Measurements from ENCODE around the gene HSPB8. TPM values are rescaled to one million over a fixed set of nuclear protein-coding genes. Genes with fewer than 3 reads are reported as not detected.

Gene HSPB8
- total RNA-seq, 2 experiments from 2014 or later: not detected

- Histone ChIP-seq H3K4me3 (ENCODE audit: low read length) (no peak overlapping the region), H3K4me1 (ENCODE audit: insufficient read depth, low read length) (no peaks in the 10 kb centered on the region), H3K36me3 (ENCODE audit: insufficient read depth, low read length) (no peaks in the 10 kb centered on the region), H3K9me3 (ENCODE audit: control insufficient read depth in 1 of 2, insufficient read depth in 1 of 2, low read length in 2 of 2) (no peaks in the 10 kb centered on the region), H3K27me3 (ENCODE audit: control insufficient read depth in 1 of 2, insufficient read depth in 2 of 2, low read length in 2 of 2) (peaks cover 0 to 4% of the 10 kb centered on the region in 2 experiments), H3K27ac (ENCODE audit: low read depth in 1 of 2, low read length in 2 of 2) (no peak overlapping the region)
- no peaks in the 10 kb centered on the region for H3K4me1 Mint-ChIP-seq (ENCODE audit: low read depth)
- ATAC-seq (ENCODE audit: poor library complexity) (no peak), DNase-seq (no peak)
- CTCF ChIA-PET: no interaction called here
- H3K9me3 Mint-ChIP-seq: peaks cover 2% of the 10 kb centered on the region
- intact Hi-C loops (cut with DNase I, micrococcal nuclease): no loop called here
- no peak overlapping the region for H3K27ac Mint-ChIP-seq
- TF ChIP-seq CTCF (IDR thresholded peaks at IDR 0.05): no peak
- no peak overlapping the region for H3K4me3 Mint-ChIP-seq
- H3K36me3 Mint-ChIP-seq (ENCODE audit: low read depth): no peaks in the 10 kb centered on the region
- peaks cover 1% of the 10 kb centered on the region for H3K27me3 Mint-ChIP-seq
- POLR2A ChIA-PET: no interaction called here
Observed at GRCh38 chr12:119225454-119225853, 46.7 kb downstream of the HSPB8 start.

GRCh38 chr12:119227292-119227691 is 48.6 kb downstream of the HSPB8 start:
- Histone ChIP-seq H3K9me3 (ENCODE audit: control insufficient read depth in 1 of 2, insufficient read depth in 1 of 2, low read length in 2 of 2) (no peaks in the 10 kb centered on the region), H3K4me1 (ENCODE audit: insufficient read depth, low read length) (no peaks in the 10 kb centered on the region), H3K36me3 (ENCODE audit: insufficient read depth, low read length) (no peaks in the 10 kb centered on the region), H3K27me3 (ENCODE audit: control insufficient read depth in 1 of 2, insufficient read depth in 2 of 2, low read length in 2 of 2) (no peaks in the 10 kb centered on the region), H3K27ac (ENCODE audit: low read depth in 1 of 2, low read length in 2 of 2) (no peak overlapping the region), H3K4me3 (ENCODE audit: low read length) (no peak overlapping the region)
- CTCF ChIA-PET: no interaction called here
- Mint-ChIP-seq H3K27me3 (peaks cover 6% of the 10 kb centered on the region), H3K27ac (no peak overlapping the region), H3K36me3 (ENCODE audit: low read depth) (no peaks in the 10 kb centered on the region), H3K9me3 (peaks cover 2% of the 10 kb centered on the region), H3K4me3 (no peak overlapping the region), H3K4me1 (ENCODE audit: low read depth) (no peaks in the 10 kb centered on the region)
- intact Hi-C loops (cut with DNase I, micrococcal nuclease): no loop called here
- POLR2A ChIA-PET: no interaction called here
- no peak for TF ChIP-seq CTCF (IDR thresholded peaks at IDR 0.05)
- no peak for DNase-seq
- no peak for ATAC-seq (ENCODE audit: poor library complexity)

GRCh38 chr12:119229205-119229604 is 50.5 kb downstream of the HSPB8 start:
- peaks cover 2% of the 10 kb centered on the region for H3K9me3 Mint-ChIP-seq
- ChIA-PET CTCF (no interaction called here), POLR2A (no interaction called here)
- Histone ChIP-seq H3K36me3 (ENCODE audit: insufficient read depth, low read length) (no peaks in the 10 kb centered on the region), H3K27me3 (ENCODE audit: control insufficient read depth in 1 of 2, insufficient read depth in 2 of 2, low read length in 2 of 2) (no peaks in the 10 kb centered on the region), H3K4me1 (ENCODE audit: insufficient read depth, low read length) (no peaks in the 10 kb centered on the region), H3K9me3 (ENCODE audit: control insufficient read depth in 1 of 2, insufficient read depth in 1 of 2, low read length in 2 of 2) (no peaks in the 10 kb centered on the region), H3K4me3 (ENCODE audit: low read length) (no peak overlapping the region), H3K27ac (ENCODE audit: low read depth in 1 of 2, low read length in 2 of 2) (no peak overlapping the region)
- no peaks in the 10 kb centered on the region for H3K4me1 Mint-ChIP-seq (ENCODE audit: low read depth)
- TF ChIP-seq CTCF (IDR thresholded peaks at IDR 0.05): no peak
- no peak overlapping the region for H3K27ac Mint-ChIP-seq
- no peaks in the 10 kb centered on the region for H3K36me3 Mint-ChIP-seq (ENCODE audit: low read depth)
- H3K27me3 Mint-ChIP-seq: peaks cover 6% of the 10 kb centered on the region
- ATAC-seq (ENCODE audit: poor library complexity): no peak
- intact Hi-C loops (cut with DNase I, micrococcal nuclease): no loop called here
- no peak for DNase-seq
- H3K4me3 Mint-ChIP-seq: no peak overlapping the region
